Lower leg skin (tissue), 4 donors: ENCODE data around the gene B4GALT7. TPM values are rescaled to one million over a fixed set of nuclear protein-coding genes. Genes with fewer than 3 reads are reported as not detected.

Experiments used
- DNase-seq, 2 donors: peaks; one replicate each; pipeline ENCODE4 v3.0.0-alpha.2; 2019; ENCODE audit warnings: low spot score in 2 of 2
- H3K4me3 ChIP-seq: fragments of 200-600 bp; sonication (generic); 2 replicates; pipeline ENCODE4 v1.5.1; 2017; ENCODE audit warnings: mild to moderate bottlenecking, low read depth; ENCODE audit not compliant: poor library complexity, severe bottlenecking
- CTCF ChIP-seq, 3 donors: fragments of 450-650 bp; IDR thresholded peaks; one replicate each; pipeline ENCODE4 v1.5.1; 2016; ENCODE audit warnings: antibody characterized with exemption in 3 of 3, mild to moderate bottlenecking in 3 of 3, moderate library complexity in 2 of 3
- POLR2A ChIP-seq, 2 donors: fragments of 450-650 bp; IDR thresholded peaks; one replicate each; pipeline ENCODE4 v1.6.1; 2016 to 2017; ENCODE audit warnings: antibody characterized with exemption in 2 of 2, mild to moderate bottlenecking in 1 of 2, moderate library complexity in 1 of 2
- WGBS, 2 donors: methylation state at CpG; one replicate each; pipeline ENCODE4 v1.1.5; 2018; 5-methylcytosine and 5-hydroxymethylcytosine counted together
- intact Hi-C: fragments of 100-400 bp; cut with DNase I; formaldehyde crosslinking; loops from one replicate; pipeline ENCODE4 v1.15.0; 2023; ENCODE audit warnings: low total_unique reads
- total RNA-seq, 4 donors: library from RNA; depleted of rRNA; stranded (reverse); fragments of >200 nt; gene quantifications; one replicate each; pipeline ENCODE4 v1.1.0, GENCODE V29; 2016

B4GALT7 gene
- total RNA-seq, 4 donors from 2014 or later: 11.8 to 17.8 (median 16.4) TPM

- WGBS, 2 donors: 94 to 97% methylated on average over 6 to 8 of the region's 8 CpGs
- intact Hi-C loops: no loop called here
- TF ChIP-seq CTCF (IDR thresholded peaks at IDR 0.05): no peak
- no peak for TF ChIP-seq POLR2A (IDR thresholded peaks at IDR 0.05)
- no peak overlapping the region for H3K4me3 ChIP-seq
- peak in 1 of 2 donors; percentile 45 for DNase-seq
These were observed 4.8 kb upstream of the B4GALT7 start for GRCh38 chr5:177595026-177595585.

GRCh38 chr5:177595991-177596774 is 3.7 kb upstream of the B4GALT7 start:
- peak in 1 of 2 donors; percentile 67 for DNase-seq
- 93 to 100% methylated on average over 2 of the region's 2 CpGs for WGBS, 2 donors

DNA sequence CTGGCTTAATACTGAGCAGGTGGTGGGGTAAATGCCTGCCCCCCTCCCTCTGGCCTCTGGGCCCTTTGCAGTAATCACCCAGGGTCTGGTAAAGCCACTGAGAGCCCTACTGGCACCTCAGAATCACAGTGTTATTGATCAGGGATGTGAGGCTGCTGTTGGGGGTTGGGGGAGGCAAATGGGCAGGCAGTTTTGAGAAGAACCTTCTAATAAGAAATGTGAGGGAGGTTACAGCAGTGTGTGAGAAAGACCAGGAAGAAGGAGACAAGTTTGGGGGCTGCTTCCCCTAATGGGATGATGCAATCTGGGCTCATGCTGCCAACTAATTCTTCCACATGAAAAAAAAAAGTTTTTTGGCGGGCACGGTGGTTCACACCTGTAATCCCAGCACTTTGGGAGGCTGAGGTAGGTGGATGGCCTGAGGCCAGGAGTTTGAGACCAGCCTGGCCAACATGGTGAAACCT is 3.1 kb upstream of the B4GALT7 start:
- H3K4me3 ChIP-seq: no peak overlapping the region
- no peak for TF ChIP-seq POLR2A (IDR thresholded peaks at IDR 0.05)
- TF ChIP-seq CTCF (IDR thresholded peaks at IDR 0.05): no peak
- WGBS, 2 donors: 97 to 98% methylated on average over 2 of the region's 2 CpGs
- DNase-seq: no peak
- intact Hi-C loops: no loop called here

More at GRCh38 chr5:177595991-177596774, 3.7 kb upstream of the B4GALT7 start:
- intact Hi-C loops: no loop called here
- H3K4me3 ChIP-seq: no peak overlapping the region
- TF ChIP-seq CTCF (IDR thresholded peaks at IDR 0.05): no peak
- no peak for TF ChIP-seq POLR2A (IDR thresholded peaks at IDR 0.05)

GRCh38 chr5:177598477-177598876 is 1.5 kb upstream of the B4GALT7 start:
- intact Hi-C loops: no loop called here
- peak in 1 of 2 donors; percentile 29 for DNase-seq
- H3K4me3 ChIP-seq: no peak overlapping the region
- 58 to 59% methylated on average over 5 of the region's 5 CpGs for WGBS, 2 donors
- TF ChIP-seq CTCF (IDR thresholded peaks at IDR 0.05) (no peak), POLR2A (IDR thresholded peaks at IDR 0.05) (no peak)

DNA sequence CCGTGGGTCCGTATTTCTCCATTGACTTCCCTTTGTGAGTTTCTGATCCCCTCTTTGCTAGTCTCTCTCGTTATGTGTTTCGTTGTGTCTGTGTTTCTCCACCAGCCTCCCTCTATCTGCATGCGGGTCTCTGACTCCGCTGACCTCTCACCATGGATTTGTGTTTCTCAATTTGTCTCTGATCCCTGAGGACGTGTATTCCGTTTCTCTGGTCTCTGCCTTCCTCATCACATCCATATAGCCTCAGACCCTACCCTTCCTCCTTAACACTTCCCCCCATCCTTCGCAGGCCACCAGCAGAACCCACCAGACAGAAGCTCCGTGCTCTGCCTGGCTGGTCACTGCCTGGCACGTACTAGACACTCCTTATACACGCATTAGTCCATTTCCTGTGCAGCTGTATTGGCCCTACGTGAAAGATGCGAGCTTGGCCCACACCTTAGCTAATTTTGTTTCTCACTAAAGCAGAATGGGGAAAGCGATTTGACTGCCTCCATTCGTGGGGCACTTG is 631 bp downstream of the B4GALT7 start:
- intact Hi-C loops: no loop called here
- WGBS, 2 donors: 4 to 5% methylated on average over 16 of the region's 16 CpGs
- TF ChIP-seq POLR2A (IDR thresholded peaks at IDR 0.05) (no peak), CTCF (IDR thresholded peaks at IDR 0.05) (no peak)
- peak overlapping the region; percentile 73 for H3K4me3 ChIP-seq
- DNase-seq: peak in 1 of 2 donors; percentile 78
